NCI-H1105 (cell line): Measurements from ENCODE around the gene CDC37L1.
"Not testable (repeated sequence)": the region's sequence is repeated elsewhere in the genome, so short reads cannot be mapped to it uniquely, and the experiment has no call there.

ENCODE experiments used
- DNase-seq: peaks from one replicate; lab custom pipeline; 2025; lab: John Stamatoyannopoulos, UW

Gene CDC37L1

GRCh38 chr9:4679268-4680172 lies at the start of gene CDC37L1:
CDC37L1 (plus strand) TSS chr9:4679569; CDS start chr9:4679768, 199 bp downstream.
- peak; percentile 96 for DNase-seq

- no peak for DNase-seq
Measured at GRCh38 chr9:4630836-4631235, 48.5 kb upstream of the CDC37L1 start.

- no peak for DNase-seq
Measured at GRCh38 chr9:4638968-4639367, 40.4 kb upstream of the CDC37L1 start.

GRCh38 chr9:4639420-4639819 lies 39.9 kb upstream of the CDC37L1 start:
- DNase-seq: no peak

GRCh38 chr9:4640027-4640426 lies 39.3 kb upstream of the CDC37L1 start:
- peak; percentile 12 for DNase-seq

- no peak for DNase-seq
Measured at GRCh38 chr9:4642351-4642750, 37.0 kb upstream of the CDC37L1 start.

- no peak for DNase-seq
Measured at GRCh38 chr9:4654084-4654483, 25.3 kb upstream of the CDC37L1 start.

- DNase-seq: no peak
Measured at GRCh38 chr9:4654538-4654937, 24.8 kb upstream of the CDC37L1 start.

- not testable (repeated sequence) for DNase-seq
Measured at GRCh38 chr9:4656196-4656595, 23.2 kb upstream of the CDC37L1 start.

- no peak for DNase-seq
Measured at GRCh38 chr9:4656621-4657020, 22.7 kb upstream of the CDC37L1 start.

GRCh38 chr9:4657426-4658159 lies 21.8 kb upstream of the CDC37L1 start:
- no peak for DNase-seq

- DNase-seq: not testable (repeated sequence)
Measured at GRCh38 chr9:4660665-4661064, 18.7 kb upstream of the CDC37L1 start.

GRCh38 chr9:4661165-4661564 lies 18.2 kb upstream of the CDC37L1 start:
- no peak for DNase-seq

GRCh38 chr9:4661611-4662010 lies 17.8 kb upstream of the CDC37L1 start:
- no peak for DNase-seq

- DNase-seq: peak; percentile 93
Measured at GRCh38 chr9:4662108-4662988, 17.0 kb upstream of the CDC37L1 start, which contains the start of gene PLPP6. PLPP6 (plus strand) TSS chr9:4662294; CDS start chr9:4662376, 82 bp downstream.

- DNase-seq: no peak
Measured at GRCh38 chr9:4662989-4663792, 16.2 kb upstream of the CDC37L1 start.

GRCh38 chr9:4663956-4664355 lies 15.4 kb upstream of the CDC37L1 start:
- no peak for DNase-seq

GRCh38 chr9:4665357-4665756 lies 14.0 kb upstream of the CDC37L1 start:
- no peak for DNase-seq

GRCh38 chr9:4666042-4666699 lies 13.2 kb upstream of the CDC37L1 start, which contains the start of gene SPATA6L:
SPATA6L (minus strand) TSS chr9:4666480; CDS start chr9:4666250, 230 bp downstream.
- DNase-seq: peak; percentile 57

GRCh38 chr9:4667681-4668080 lies 11.7 kb upstream of the CDC37L1 start:
- no peak for DNase-seq
